ENCODE results near the gene TCL1A.

Gene TCL1A

GRCh38 chr14:95675486-95675885 lies 38.4 kb downstream of the TCL1A start:
- no peak overlapping the region for H3K4me3 ChIP-seq (ENCODE audit: low read length)
- H3K27ac ChIP-seq (ENCODE audit: low read depth, low read length) = no peak overlapping the region
- no peaks in the 10 kb centered on the region for H3K9me2 ChIP-seq (replicated peaks; ENCODE audit: control insufficient read depth, low read length)
- H3K79me2 ChIP-seq (ENCODE audit: control insufficient read depth, low read length) = no peaks in the 10 kb centered on the region
- H3K4me2 ChIP-seq (ENCODE audit: low read length) = no peak overlapping the region
- 0 out of 2 replicates have a peak, but pooled peaks cover 5% of the 10 kb centered on the region for H3K9me3 ChIP-seq (ENCODE audit: control insufficient read depth, insufficient read depth, low read length)
- no peaks in the 10 kb centered on the region for H3K36me3 ChIP-seq (ENCODE audit: control insufficient read depth, low read length)
- H3F3A ChIP-seq (ENCODE audit: control insufficient read depth, insufficient read depth) = no peaks in the 10 kb centered on the region
- H3K4me1 ChIP-seq (ENCODE audit: control insufficient read depth, low read length) = peaks cover 14% of the 10 kb centered on the region
- H3K27me3 ChIP-seq (ENCODE audit: control insufficient read depth, low read length) = peaks cover 11% of the 10 kb centered on the region
- no peaks in the 10 kb centered on the region for H4K20me1 ChIP-seq (ENCODE audit: control insufficient read depth, insufficient read depth, low read depth, low read length)
- no peak for TF ChIP-seq CTCF (IDR thresholded peaks at IDR 0.05; ENCODE audit: low read depth, low read length, poor library complexity, severe bottlenecking)
- TF ChIP-seq EZH2phosphoT487 (IDR thresholded peaks at IDR 0.05; ENCODE audit: borderline replicate concordance, low read length) = no peak

DNA sequence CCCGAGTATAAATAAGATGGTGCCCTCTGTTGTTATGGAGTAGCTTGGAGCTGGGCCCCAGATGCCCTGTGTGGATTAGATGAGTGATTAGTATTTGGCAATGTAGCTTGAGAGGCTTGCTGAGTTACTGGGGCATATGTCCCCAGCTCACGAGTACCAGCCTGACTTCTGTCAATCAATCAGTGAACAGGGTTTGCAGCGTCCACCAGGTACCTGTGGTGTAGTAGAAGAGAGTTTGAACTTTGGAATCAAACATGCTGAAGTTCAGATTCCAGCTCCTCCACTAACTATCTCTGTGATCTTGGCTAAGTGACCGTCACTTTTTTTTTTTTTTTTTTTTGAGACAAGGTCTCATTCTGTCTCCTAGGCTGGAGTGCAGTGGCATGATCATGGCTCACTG lies 39.3 kb downstream of the TCL1A start:
- H3K36me3 ChIP-seq (ENCODE audit: control insufficient read depth, low read length) = no peaks in the 10 kb centered on the region
- TF ChIP-seq CTCF (IDR thresholded peaks at IDR 0.05; ENCODE audit: low read depth, low read length, poor library complexity, severe bottlenecking) = no peak
- TF ChIP-seq EZH2phosphoT487 (IDR thresholded peaks at IDR 0.05; ENCODE audit: borderline replicate concordance, low read length) = no peak
- no peak overlapping the region for H3K4me2 ChIP-seq (ENCODE audit: low read length)

GRCh38 chr14:95668235-95668772 lies 45.6 kb downstream of the TCL1A start:
- no peak overlapping the region for H3K4me3 ChIP-seq (ENCODE audit: low read length)
- peaks cover 8% of the 10 kb centered on the region for H3K36me3 ChIP-seq (ENCODE audit: control insufficient read depth, low read length)
- H3K4me2 ChIP-seq (ENCODE audit: low read length) = 0 out of 2 replicates have a peak overlapping the region, but pooled peaks have one; percentile 22
- no peaks in the 10 kb centered on the region for H3K9me3 ChIP-seq (ENCODE audit: control insufficient read depth, insufficient read depth, low read length)
- H3F3A ChIP-seq (ENCODE audit: control insufficient read depth, insufficient read depth) = no peaks in the 10 kb centered on the region
- no peak for TF ChIP-seq CTCF (IDR thresholded peaks at IDR 0.05; ENCODE audit: low read depth, low read length, poor library complexity, severe bottlenecking)
- TF ChIP-seq EZH2phosphoT487 (IDR thresholded peaks at IDR 0.05; ENCODE audit: borderline replicate concordance, low read length) = no peak
- H3K79me2 ChIP-seq (ENCODE audit: control insufficient read depth, low read length) = no peaks in the 10 kb centered on the region
- peaks cover 72% of the 10 kb centered on the region for H3K4me1 ChIP-seq (ENCODE audit: control insufficient read depth, low read length)
- H3K27me3 ChIP-seq (ENCODE audit: control insufficient read depth, low read length) = peaks cover 2% of the 10 kb centered on the region; the same call in 1 of the 2 replicates
- H3K9me2 ChIP-seq (replicated peaks; ENCODE audit: control insufficient read depth, low read length) = no peaks in the 10 kb centered on the region
- peak overlapping the region; percentile 49 for H3K27ac ChIP-seq (ENCODE audit: low read depth, low read length)
- H4K20me1 ChIP-seq (ENCODE audit: control insufficient read depth, insufficient read depth, low read depth, low read length) = no peaks in the 10 kb centered on the region

More for the DNA sequence above, 39.3 kb downstream of the TCL1A start:
- Histone ChIP-seq H3F3A (ENCODE audit: control insufficient read depth, insufficient read depth) (no peaks in the 10 kb centered on the region), H3K4me3 (ENCODE audit: low read length) (no peak overlapping the region), H3K9me2 (replicated peaks; ENCODE audit: control insufficient read depth, low read length) (no peaks in the 10 kb centered on the region), H3K27me3 (ENCODE audit: control insufficient read depth, low read length) (peaks cover 11% of the 10 kb centered on the region), H3K79me2 (ENCODE audit: control insufficient read depth, low read length) (no peaks in the 10 kb centered on the region), H3K4me1 (ENCODE audit: control insufficient read depth, low read length) (peaks cover 14% of the 10 kb centered on the region), H4K20me1 (ENCODE audit: control insufficient read depth, insufficient read depth, low read depth, low read length) (no peaks in the 10 kb centered on the region), H3K9me3 (ENCODE audit: control insufficient read depth, insufficient read depth, low read length) (0 out of 2 replicates have a peak, but pooled peaks cover 5% of the 10 kb centered on the region), H3K27ac (ENCODE audit: low read depth, low read length) (no peak overlapping the region)
